NOMO-1 treated with DMSO at 0.1 percent for 48 hours (cell line): ENCODE measurements around the gene AKT2.

ENCODE experiments used
- DNase-seq: peaks from one replicate; lab custom pipeline; 2025; ENCODE audit not compliant: unreplicated experiment; lab: John Stamatoyannopoulos, UW

The AKT2 gene

DNA sequence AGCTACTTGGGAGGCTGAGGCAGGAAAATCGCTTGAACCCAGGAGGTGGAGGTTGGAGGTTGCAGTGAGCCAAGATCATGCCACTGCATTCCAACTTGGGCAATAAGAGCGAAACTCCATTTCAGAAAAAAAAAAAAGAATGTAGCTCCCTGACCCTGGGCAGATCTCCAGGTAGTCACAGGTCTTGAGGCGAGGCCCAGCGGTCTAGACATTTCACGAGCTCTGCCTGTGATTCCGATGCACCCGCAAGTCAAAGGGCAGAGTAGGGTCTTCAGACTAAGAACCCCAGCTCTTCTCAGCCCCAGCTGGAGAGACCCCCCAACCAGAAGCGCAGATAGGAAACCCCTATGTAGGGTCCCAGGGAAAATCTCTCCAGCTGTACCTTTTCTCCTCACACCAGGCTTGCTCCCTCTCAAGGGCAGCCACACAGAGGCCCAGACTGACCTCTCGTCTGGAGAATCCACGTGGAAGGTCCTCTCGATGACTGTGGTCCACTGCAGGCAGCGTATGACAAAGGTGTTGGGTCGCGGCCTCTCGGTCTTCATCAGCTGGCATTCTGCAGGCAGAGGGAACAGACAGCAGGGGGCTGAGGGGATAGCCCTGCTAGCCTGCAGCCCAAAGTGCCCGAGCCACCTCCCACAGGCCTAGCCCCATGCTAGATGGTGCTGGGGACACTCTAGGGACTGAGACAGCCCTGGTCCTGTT is 30.3 kb downstream of the AKT2 start:
- no peak for DNase-seq

DNA sequence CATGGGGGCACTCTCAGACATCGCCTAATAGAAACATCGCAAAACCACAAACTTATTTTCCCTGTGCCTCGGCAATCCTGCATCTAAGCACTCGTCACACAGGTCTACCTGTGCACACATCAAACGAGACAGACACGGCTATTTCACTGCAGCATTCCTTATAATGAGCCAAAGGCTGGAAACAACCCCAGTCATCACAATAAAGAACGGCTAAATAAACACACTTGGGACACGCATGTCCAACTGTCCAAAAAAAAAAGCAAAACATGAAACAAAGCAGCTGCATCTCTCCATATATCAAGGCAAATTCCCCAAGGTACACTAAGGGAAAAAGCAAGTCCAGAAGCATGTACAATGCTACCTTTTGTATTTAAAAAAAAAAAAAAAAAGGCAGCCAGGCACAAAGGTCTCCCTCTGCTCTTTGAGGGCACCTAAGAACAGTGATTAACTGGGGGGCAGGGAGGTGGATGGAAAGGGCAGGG is 31.5 kb downstream of the AKT2 start:
- DNase-seq: no peak

DNA sequence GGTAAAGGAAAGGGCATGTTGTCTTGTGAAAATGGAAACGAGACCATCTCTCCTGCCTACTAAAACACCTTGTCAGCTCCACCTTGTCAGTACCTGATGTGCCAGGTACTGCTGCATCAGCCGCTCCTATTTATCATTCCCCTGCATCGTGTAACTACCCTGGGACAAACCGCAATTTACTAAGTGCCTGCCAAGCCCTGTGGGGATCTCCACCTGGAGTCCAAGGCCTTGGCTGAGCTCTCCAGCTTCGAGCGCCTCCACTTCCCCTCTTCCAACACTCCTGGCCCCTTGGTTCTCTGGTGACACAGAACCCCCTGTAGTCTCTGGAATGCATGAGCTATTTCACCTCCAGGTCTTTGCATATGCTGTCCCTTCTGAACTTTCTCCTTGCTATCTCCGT is 32.8 kb downstream of the AKT2 start:
- DNase-seq: no peak

DNA sequence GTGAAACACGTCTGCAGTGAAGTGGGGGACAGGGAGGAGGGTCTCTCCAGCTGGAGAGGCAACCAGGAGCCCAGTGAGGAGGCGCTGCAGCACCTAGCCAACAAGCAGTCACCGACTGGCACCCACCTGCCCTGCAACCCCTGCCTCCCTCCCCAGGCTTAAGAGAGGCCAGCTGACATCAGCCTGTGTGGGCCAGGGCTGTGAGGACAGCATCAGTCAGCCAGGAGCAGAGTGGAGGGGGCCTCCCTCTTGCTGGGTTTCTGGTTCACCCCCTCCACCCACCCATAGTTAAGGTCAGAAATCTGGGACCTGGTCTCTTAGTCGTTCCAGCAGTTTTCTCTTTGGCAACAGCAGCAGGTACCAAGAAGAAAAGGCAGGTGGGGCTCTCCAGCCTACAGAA is 33.2 kb downstream of the AKT2 start:
- DNase-seq: no peak

DNA sequence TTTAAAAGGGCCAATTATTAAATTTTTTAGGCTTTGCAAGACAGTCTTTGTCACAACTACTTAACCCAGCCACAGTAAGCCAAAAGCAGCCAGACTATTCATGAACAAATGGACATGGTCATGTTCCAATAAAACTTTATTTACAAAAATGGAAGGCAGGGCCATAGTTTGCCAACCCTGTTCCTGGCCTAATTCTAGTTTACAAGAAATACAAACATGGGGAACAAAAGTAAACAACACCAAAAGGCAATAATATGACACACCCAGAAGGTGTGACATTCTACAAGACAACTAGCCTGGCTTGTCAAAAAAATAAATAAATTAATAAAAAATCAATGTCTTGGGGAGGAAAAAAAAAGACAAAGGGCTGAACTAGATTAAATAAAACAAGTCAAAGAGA is 33.9 kb downstream of the AKT2 start:
- no peak for DNase-seq

DNA sequence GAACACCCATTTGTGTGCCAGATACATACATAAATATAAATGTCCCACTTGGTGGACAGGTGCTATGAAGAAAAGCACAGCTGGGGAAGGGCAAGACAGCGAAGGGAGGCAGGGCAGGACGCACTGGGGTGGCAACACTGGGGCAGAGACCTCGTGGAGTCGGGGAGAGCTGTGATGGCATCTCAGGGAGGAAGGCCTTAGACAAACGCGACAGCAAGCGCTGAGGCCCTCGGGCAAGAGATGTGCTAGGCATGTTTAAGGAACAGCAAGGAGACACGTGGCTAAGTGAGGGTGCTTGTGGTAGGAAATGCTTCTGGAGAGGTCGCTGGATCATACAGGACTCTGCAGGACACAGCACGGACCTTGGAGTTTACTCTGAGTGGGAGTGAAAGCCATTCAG is 35.4 kb downstream of the AKT2 start:
- DNase-seq: no peak

DNA sequence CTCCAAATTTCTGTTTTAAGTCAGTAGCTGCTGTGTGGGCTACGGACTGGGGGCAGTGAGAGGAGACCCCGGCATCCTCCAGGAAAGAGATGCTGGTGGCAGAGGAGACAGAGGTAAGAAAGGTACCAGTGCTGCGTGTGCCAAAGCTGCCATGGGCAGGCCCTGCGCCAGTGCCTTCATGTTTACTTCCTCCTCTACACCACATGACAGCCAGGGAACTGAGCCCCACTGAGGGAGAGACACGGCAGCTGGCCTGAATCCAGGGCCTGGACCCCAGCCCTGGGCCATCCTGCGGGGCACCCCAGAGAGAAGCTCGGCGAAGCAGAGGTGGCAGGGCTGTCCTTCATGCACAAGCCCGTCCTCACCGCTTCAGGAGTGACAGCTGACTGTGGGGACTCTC is 35.9 kb downstream of the AKT2 start:
- no peak for DNase-seq

DNA sequence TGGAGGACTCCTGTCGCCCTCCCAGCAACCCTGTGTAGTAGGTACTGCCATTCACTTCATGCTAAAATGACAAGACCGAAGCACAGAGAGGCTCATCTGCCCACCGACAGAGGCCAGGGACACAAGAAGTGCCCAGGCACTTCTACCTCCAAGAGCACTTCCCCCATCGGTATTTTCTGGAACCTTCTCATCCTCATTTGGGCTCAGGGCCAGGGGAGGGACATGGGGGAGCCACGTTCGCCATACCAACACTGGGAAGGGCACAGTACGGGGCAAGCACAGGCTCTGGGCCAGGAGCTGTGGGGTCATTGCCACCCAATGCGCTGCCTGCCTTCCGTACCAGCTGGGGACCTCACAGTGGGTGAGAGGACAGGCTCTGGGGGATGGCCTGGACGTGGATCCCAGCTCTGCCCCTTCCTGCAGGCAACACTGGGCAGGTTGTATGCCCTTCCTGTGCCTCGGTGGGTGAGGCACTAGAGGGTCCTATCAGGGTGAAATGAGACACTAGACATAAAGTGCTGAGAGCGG is 37.3 kb downstream of the AKT2 start:
- DNase-seq: no peak

DNA sequence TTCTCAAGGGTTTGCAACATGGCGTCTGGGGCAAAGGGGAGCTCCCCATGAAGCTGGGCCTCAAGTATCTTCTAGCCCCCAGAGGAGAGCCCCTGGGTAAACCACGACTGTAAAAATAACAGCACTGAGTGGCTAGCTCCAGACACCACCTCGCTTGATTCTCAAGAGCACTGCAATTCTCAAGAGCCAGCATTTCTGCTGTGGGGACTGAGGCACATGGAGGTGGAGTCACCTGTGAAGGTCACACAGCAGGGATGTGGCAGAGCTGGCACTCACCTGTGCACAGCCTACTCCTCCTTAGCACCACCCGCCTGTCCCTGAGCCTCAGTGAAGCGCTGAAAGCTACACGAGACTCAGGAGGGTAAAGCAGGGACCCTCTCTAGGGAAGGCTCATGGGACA is 38.0 kb downstream of the AKT2 start:
- no peak for DNase-seq

DNA sequence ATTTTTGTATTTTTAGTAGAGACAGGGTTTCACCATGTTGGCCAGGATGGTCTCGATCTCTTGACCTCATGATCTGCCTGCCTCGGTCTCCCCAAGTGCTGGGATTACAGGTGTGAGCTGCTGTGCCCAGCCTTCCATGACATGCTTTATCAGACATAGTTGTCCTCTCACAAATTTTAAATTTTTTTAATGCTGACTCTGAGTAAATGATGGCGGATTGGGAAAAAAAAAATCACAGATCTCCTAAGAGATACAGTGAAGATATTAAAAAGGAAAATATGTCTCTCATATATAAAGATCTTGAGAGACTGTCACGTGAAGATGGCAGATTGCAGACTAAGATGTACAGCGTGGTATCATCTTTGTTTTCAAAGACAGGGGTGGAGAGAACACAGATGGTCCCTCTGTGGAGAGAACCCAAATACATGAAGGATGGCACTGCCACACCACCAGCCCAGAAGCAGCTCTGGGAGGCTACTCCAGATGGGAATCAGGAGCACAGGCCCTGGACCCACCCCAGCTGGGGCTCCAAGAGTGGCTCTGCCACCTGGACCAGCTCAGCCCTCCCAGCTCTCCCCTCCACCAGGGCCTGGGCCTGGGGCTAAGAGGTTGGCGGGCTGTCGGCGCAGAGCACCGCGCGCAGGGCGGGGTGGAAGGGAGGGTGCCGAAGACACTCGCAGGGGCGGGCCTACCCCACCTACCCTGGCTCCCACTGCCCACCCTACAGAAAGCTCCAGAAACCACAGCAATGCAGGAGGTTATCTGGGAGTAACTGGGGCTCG is 38.7 kb downstream of the AKT2 start:
- DNase-seq: no peak

DNA sequence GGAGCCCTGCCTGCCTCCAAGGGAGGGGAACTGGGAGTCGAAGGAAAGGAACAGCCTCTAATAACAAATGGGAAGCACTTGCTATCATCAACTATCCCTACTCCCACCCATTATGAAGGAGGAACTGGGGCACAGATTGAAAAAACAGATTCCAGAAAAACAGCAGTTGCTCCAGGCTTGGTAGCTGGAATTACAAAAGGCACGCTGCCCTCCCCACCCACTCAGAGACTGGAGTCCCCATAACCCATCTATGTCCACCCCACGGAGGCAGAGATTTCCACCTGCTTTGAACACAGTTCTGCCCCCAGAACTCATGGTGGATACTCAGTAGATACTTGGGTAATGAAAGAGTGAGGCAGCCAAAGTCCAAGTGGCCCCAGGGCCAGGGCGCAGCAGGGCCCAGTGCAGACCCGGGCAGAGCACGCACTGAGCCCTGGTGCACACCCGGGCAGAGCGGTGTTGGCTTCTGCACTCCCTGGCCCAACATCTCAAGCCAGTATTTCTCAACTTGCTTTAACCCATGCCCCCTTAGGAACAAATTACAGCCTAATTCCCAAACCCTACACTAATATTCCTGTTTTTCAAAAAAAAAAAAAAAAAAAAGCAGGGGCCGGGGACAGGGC is 39.5 kb downstream of the AKT2 start:
- DNase-seq: no peak

DNA sequence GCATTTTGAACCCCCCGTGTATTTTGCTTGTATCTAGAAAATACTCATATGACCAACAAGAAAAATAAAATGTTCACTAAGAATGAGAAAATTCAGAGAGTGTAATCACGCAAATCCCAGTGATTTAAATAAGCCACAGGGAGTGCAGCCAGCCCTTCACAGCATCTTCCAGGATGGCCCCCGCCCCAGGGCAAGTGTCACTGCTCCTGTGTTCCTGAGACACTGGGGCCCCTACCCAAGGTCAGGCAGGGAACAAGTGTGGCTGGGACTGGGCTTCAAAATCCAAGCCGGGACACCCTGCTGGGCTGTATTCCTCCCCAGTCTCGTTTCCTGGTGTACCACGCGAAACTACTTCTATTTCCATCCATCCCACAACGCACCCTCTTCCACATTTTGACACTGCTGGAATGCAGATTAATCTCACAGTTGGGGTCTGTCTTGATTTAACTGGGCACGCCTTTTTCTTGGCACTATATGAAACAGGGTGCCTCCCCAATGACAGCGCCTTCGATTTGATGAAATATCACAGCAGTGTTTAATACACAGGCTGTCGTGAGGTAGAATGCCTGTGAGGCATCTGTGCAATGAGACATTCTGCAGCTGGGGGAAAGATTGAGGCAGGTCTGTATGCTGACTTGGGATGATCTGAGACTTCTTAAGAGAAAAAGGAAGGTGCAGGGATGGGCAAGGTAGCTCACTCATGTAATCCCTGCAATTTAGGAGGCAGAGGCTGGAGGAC is 40.4 kb downstream of the AKT2 start:
- no peak for DNase-seq

DNA sequence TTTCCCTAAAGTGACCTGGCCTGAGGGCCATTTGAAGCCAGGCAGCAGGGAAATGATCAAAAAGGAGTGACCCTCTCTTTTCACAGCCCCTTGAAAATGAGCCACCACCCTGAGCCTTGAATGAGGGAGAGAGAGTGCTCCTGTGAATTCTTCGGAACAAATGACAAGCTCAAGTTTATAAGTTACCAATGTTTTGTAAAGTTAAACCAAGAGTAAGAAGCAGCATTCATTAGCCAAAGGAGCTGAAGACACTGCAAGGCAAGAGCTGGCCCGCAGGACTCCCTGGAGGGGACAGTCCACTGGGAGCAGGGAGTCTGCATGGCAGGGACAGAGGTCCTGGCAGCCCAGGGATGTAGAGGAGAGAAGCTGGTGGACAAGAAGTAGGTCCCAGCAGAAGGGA is 42.0 kb downstream of the AKT2 start:
- DNase-seq: no peak

DNA sequence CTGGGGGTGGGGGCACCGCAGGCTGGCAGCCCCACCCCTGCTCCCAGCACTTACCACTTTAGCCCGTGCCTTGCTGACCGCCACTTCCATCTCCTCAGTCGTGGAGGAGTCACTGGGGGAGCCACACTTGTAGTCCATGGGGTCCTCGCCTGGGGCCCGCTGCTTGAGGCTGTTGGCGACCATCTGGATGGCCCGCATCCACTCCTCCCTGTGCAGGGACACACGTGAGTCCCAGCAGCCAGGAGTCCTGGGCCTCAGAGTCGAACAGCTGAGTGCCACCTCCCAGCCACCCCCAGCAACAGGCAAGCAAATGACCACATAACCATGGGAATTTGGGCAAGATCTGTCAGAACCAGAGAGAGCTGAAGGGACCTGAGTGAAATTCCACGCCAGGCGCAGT is 42.7 kb downstream of the AKT2 start:
- DNase-seq: no peak

DNA sequence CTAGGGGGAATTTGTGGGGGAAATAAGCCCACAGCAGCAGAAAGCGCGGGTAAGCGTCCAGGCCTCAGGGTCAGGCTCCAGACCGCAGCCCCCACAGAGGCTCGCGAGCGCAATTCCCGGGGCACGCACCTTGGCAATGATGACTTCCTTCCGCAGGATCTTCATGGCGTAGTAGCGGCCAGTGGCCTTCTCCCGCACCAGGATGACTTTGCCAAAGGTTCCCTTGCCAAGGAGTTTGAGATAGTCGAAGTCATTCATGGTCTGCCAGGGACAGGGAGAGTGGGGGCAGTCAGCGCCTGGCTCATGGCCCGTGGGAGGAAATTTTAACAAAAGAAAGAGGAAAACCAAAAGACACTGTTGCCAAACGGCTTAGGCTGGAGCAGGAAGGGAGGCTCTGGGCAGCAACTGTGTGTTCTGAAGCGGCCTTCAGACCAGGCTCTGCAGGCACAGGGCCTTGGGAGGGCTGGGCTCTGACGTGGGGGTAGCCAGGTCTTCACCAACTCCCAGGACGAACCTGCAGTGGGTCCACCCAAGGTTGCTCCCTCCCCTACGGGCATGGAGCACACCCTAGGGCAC is 43.2 kb downstream of the AKT2 start:
- no peak for DNase-seq

DNA sequence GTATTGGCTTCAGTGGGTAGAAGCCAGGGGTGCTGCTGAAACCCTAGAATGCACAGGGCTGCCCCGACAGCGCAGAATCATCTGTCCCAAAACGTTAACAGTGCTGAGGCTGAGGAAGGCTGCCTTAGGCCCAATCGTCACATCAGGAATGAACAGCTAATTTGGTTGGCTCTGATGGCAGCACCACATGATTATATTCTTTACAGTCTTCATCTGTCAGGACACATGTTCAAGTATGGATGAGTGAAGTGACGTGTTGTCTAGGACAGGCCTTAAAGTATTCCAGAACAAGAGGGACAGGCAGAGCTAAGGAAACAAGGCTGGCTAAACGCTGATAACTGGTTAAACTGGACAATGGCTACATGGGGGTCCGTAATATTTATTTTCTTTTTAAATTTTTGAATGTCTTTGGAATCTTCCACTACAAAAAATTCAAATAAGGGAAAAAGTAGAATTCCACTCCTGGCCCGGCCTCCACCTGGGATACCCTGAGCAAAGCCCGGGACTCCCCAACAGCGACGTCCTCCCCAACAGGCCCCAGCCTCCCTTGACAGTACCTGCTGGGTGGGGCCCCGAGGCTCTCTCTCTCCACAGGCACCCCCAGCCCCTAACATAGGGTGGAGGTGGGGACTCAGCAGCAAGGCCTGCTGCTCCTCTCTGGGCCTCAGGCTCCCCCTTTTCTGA is 43.9 kb downstream of the AKT2 start:
- no peak for DNase-seq

DNA sequence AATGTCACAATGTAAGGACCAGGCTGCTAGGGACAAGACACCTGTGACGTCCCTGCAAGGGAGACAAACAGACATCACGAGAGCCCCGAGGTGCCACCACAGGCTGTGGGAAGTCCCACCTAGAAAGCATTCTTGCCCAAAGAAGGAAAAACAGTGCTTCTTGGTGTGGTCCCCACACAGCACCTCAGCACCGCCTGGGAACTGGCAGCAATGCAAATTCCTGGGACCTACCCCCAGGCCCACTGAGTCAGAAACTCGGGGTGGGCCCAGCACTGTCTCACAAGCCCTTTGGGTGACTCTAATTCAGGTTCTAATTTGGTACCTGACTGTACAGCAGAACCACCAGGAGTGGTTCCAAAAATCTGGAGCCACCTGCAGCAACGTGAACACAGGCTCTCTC is 44.8 kb downstream of the AKT2 start:
- no peak for DNase-seq

DNA sequence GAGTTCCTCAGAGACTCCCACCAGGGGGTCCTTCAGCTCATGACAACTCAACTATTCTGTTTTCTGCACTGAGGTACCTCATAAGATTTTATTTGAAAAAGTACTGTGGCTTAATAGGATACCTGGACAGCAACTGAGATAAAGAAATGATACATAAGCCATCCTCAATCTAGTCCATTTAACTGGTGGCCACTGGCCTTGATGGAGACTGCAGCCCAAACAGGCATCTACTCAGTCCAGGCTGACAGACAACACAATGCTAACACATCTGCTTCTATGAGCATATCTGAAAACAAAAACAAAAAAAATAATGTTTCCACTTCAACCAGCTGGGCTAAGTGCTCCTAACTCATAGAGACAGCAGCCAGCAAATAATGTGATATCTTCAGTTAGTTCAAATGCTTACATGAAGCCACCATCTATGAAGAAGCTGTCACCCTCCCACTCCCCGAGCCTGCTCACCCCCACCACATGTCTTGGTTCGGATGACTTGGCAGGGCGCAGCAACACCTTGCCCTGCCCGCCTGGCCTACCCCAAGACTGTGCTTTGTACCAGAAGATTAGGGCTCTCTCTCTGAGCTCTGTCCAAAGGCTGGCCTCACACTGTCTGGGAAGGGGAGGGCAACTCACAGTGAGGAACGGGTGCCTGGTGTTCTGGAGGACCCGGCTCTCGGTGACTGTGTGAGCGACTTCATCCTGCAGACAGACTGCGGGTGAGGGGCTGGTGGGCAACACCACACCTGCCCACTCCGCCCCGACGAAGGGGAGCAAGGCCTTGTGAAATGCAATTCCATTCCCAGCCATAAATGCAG is 45.5 kb downstream of the AKT2 start:
- DNase-seq: no peak

DNA sequence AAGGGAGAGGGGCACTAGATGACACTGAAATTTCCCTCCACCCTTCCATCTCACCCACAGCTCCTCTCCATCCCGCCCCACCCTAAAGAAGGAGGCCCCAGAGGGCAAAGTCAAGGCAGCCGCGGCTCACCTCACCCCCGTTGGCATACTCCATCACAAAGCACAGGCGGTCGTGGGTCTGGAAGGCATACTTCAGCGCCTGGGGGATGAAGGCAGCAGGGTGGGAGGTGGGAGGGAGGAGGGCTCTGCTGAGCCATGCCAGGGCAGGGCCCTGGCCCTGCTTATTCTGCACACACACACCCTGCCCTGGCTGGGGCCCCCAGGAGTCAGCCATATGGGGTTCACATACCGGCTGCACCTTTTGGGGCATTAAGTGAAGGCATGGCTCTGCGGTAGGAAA is 46.4 kb downstream of the AKT2 start:
- no peak for DNase-seq

DNA sequence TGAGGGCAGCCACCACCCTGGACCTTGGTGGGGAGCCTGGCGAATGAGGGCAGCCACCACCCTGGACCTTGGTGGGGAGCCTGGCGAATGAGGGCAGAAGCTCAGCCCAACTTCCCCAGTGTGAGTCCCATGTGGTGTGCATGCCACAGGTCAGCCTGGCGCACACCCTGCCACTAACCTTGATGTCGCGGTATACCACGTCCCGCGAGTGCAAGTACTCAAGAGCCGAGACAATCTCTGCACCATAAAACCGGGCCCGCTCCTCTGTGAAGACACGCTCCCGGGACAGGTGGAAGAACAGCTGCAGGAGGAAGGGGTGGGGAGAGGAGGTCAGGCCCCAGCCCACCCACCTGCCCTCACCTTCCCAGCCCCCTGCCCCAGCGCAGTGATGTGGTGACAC is 47.4 kb downstream of the AKT2 start:
- DNase-seq: no peak
